Activated CD4-positive, alpha-beta T cell treated with anti-CD3 and anti-CD28 coated beads for 24 hours (primary cell): ENCODE measurements around the gene RUVBL2.
A peak's percentile ranks its signal among the peaks of the same experiment; 100 is the strongest.
"Not testable (repeated sequence)": the region's sequence is repeated elsewhere in the genome, so short reads cannot be mapped to it uniquely, and the experiment has no call there.

Experiments used
- DNase-seq, 2 donors: peaks; one replicate each; pipeline ENCODE4 v3.0.0-alpha.2; 2020; ENCODE audit warnings: low read depth in 2 of 2

Gene RUVBL2

GRCh38 chr19:49049834-49050233, 56.1 kb downstream of the RUVBL2 start:
- DNase-seq: not testable (repeated sequence)

DNA sequence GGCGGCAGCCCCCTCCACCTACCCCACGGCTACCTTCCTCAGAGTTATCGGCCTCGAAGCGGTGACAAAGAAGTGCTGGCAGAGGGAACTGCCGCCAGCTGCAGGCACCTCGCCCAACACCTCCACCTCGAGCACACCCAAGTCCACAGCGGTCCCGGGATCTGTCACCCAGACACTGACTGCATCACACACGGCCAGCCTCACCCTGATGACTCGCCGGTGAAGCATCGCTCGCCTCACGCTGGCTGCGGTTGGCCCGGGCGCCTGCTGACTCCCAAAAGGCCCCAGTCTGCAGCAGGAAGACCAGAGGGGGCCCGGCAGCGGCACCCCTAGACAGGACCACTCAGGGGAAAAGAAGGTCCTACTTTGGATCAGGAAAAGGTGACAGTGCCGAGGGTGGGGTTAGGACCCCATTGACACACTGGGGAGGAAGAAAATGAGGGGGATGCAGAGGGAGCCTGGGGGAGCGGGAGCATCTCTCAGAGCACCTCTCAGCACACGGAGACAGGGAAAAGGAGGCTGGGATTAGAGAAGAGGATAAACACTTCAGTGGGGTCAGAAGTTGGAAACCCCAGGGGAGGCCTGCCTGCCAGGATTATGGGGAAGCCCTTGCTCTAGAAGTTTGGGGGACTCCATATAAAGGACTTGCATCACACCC, 56.8 kb downstream of the RUVBL2 start:
- not testable (repeated sequence) for DNase-seq

GRCh38 chr19:49056101-49056901, 62.6 kb downstream of the RUVBL2 start:
- DNase-seq: peak; percentile 11 to 39

DNA sequence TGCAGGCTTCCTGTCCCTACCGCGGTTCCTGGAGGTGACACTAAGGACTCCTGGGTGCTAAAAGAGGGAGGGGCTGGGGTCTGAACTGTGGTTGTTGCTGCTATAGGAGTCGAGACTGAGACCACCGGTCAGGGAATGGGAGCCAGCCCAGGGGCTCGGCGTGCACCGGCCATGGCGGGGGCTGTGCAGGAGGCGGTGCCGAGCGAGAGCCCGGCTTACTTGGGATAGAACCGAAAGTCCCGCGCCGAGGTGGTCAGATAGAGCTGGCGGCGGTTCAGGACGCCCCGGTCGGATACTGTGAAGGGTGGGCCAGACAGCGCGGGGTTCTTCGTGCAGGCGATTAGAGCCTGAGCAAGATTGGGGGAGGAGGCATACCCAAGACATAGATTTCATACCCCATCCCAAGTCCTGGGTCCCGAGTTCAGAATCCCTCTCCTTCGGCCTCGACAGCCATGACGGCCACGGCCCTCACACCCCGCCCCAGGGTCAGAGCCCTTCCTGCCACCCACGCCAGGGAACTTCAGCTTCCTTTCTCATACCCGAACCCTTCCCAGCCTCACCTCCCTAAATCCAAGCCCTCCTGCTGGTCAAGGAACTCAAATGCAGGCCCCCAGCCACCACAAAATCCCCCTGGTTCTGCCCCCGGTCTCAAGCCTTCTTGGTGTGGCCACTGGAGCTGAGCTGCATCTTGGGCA, 63.4 kb downstream of the RUVBL2 start:
- not testable (repeated sequence) for DNase-seq

DNA sequence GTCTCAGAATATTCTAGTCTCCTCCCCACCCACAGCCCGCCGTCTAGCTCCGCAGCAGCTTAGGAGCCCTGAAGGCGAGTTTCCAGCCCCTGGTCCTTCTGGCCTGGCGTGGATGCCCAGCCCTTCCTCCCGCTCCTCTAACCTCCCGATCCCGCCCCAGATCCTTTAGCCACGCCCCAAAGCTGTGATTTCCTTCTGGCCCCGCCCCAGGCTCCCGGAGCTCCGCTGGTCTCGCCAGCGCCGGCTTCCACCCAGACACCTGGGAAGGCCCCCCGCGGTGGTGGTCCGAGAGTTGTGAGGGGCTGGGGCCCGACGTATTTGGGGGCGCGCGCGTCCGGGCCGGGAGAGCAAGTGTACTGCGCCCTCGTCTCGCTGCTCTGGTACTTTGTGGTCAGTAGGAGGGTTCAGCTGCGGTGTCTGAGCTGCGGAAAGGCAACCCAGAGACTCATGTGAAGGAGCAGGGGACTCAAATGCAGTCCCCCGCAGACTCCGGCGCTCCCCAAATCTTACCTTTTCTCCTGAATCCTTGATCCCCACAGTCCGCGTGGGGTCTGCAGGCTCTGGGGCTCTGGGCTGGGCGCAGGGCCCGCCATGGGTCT, 64.0 kb downstream of the RUVBL2 start, which contains the start of gene CGB7:
Gene CGB7, minus strand, starts transcription at position 114 of the 599 bp plus-strand sequence. CDS start 2,374 bp downstream, outside the sequence.
- no peak for DNase-seq

DNA sequence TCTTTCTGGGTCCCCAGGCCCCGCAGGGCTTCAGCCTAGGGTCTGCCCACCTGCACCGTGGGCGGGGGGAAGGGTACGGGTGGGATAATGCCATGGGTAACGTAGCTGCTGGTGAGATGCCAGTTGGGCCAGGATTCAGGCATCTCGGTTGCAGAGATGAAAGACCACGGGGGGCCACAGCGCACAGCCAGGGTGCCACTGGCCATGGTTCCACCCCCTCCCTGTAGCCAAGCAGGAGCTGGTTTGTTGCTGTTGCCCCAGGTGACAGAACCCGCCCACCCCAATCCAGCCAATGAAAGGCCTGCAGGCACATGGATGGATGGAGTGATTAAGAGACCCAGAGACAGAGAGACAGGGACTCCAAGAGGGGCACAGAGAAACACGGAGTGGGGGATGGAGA, 64.9 kb downstream of the RUVBL2 start:
- no peak for DNase-seq

DNA sequence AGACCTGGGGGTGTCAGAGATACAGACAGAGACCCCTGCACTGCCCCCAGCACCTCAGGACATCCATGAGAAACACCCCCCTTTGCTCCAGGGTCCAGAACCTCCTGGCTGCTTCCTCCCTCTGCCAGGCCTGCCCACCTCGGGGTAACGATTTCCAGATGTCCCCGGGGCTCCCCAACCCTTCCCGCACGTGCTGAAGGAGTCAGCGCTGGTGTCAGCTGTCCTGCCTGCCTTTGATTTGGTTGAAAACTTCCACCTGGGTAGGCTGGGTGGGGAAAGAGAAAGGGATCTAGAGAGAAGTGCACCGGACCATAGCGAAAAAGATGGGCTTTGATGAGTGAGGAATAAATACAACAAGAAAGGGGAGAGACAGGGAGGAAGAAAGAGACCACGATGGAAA, 65.4 kb downstream of the RUVBL2 start:
- no peak for DNase-seq

DNA sequence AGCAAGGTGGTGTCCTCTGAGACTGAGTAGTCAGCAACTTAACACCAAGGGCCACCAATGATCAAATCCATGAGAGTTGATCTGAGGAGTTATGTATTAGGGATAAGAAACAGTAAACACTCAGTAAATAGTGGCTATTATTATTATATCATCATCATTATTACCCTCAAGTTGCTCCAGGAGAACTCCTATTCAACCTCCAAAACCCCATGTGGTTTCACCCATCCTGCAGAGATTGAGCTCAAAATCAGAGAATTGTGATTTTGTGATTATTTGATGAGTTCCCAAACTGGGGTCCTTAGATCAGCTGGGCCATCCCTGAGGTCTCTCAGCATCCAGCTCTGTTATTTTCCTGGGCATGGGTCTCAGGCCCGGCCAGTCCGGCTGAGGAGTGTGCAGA, 67.3 kb downstream of the RUVBL2 start:
- DNase-seq: no peak

- DNase-seq: no peak
Measured at GRCh38 chr19:49061445-49061844, 67.8 kb downstream of the RUVBL2 start.

DNA sequence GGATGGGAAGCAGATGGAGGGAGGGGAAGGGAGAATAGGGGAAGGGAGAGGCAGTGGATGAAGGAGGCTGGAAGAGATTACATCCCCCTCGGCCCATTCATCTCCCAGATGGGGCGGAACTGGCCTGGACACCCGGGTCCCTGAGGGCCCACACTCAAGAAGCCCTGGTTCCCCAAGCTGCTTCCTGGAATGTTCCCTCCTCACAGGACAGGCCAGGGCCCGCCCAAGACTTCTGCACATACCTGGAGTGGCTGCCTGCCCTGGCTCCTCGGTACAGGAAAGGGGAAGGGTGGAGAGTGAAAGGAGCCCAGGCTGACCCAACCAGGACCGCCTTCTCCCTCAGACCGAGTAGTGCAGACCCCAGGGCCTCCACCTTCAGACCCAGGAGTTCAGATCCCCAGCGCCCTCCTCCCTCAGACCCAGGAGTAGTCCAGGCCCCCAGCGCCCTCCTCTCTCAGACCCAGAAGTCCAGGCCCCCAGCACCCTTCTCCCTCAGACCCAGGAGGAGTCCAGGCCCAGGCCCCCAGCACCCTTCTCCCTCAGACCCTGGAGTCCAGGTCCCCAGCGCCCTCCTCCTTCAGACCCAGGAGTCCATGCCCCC, 70.4 kb downstream of the RUVBL2 start:
- DNase-seq: no peak

- no peak for DNase-seq
Measured at GRCh38 chr19:49064768-49065611, 71.3 kb downstream of the RUVBL2 start, which contains the start of gene NTF4. Gene NTF4, minus strand, starts transcription at chr19:49064818. Its CDS starts 2,821 bp downstream, at chr19:49061997.
